Erythroblast (primary cell): ENCODE results near the gene PLOD3.

Experiments used
- DNase-seq, 2 experiments: peaks; one replicate each; lab custom pipeline; 2025; lab: John Stamatoyannopoulos, UW
- GATA1 ChIP-seq: IDR thresholded peaks from 2 replicates; pipeline ENCODE4 v1.6.1; 2011; ENCODE audit warnings: low read depth, mild to moderate bottlenecking, control low read depth, low read length, moderate library complexity
- POLR2A ChIP-seq: IDR thresholded peaks from 2 replicates; pipeline ENCODE4 v1.6.1; 2011; ENCODE audit warnings: mild to moderate bottlenecking, low read length

PLOD3 gene

GRCh38 chr7:101243646-101244374 is 26.4 kb upstream of the PLOD3 start:
- peak; percentile 96 to 98 for DNase-seq
- TF ChIP-seq POLR2A (peak; percentile 81), GATA1 (peak; percentile 82)

GRCh38 chr7:101241443-101242349 is 24.3 kb upstream of the PLOD3 start:
- DNase-seq: no peak
- TF ChIP-seq POLR2A (no peak), GATA1 (no peak)

- peak; percentile 66 to 82 for DNase-seq
- TF ChIP-seq POLR2A (peak; percentile 49), GATA1 (no peak)
Measured at GRCh38 chr7:101241015-101241363, 23.6 kb upstream of the PLOD3 start.

DNA sequence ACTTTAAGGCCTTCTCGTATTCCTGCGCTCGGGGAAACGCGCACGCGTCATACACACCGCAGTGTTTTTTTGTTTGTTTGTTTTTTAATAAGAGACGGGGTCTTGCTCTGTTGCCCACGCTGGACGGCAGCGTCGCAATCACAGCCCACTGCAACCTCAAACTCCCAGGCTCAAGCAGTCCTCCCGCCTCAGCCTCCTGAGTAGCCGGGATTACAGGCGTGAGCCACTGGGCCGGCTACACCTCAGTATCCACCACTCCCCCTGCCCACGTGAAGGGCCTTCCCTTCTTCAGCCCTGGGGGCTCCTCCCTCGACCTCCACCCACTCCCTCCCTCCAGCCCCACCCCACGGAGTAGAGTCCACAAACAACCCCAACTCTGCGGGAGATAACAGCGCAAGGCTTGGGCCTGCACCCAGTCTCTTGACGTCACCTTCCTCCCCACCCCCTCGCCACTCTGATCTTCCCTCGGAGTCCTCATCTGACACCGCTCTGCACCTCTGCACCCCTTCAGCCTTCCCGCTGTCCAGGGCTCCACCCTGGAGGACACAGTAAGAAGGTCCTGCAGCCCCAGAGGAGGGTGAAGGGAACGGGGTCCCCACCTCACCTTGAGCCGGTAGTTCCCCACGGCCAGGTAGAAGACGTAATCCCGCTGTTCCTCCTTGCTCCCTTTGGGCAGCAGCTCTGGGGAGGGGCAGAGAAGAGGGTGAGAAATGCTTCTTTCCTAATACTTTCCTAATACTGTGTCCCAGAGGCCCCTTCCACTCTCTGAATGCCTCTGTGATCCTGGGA is 23.0 kb upstream of the PLOD3 start:
- TF ChIP-seq POLR2A (peak; percentile 59), GATA1 (no peak)
- DNase-seq: peak; percentile 92

DNA sequence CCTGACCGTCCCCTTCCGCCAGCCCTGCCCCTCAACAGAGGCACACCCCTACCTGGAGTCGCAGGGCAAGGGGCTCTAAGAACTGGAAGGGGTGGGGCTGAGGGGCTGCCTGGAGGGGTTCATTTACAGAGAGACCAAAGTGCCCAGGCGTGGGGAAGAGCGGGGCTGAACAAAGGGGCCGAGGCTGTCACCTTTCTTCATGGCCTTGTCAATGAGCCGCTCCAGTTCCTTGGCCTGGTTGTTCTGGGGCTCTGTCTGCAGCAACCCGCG is 22.5 kb upstream of the PLOD3 start:
- no peak for DNase-seq
- TF ChIP-seq GATA1: no peak
- TF ChIP-seq POLR2A: no peak

GRCh38 chr7:101239191-101239950 is 22.0 kb upstream of the PLOD3 start:
- no peak for DNase-seq
- TF ChIP-seq POLR2A: no peak
- TF ChIP-seq GATA1: no peak

DNA sequence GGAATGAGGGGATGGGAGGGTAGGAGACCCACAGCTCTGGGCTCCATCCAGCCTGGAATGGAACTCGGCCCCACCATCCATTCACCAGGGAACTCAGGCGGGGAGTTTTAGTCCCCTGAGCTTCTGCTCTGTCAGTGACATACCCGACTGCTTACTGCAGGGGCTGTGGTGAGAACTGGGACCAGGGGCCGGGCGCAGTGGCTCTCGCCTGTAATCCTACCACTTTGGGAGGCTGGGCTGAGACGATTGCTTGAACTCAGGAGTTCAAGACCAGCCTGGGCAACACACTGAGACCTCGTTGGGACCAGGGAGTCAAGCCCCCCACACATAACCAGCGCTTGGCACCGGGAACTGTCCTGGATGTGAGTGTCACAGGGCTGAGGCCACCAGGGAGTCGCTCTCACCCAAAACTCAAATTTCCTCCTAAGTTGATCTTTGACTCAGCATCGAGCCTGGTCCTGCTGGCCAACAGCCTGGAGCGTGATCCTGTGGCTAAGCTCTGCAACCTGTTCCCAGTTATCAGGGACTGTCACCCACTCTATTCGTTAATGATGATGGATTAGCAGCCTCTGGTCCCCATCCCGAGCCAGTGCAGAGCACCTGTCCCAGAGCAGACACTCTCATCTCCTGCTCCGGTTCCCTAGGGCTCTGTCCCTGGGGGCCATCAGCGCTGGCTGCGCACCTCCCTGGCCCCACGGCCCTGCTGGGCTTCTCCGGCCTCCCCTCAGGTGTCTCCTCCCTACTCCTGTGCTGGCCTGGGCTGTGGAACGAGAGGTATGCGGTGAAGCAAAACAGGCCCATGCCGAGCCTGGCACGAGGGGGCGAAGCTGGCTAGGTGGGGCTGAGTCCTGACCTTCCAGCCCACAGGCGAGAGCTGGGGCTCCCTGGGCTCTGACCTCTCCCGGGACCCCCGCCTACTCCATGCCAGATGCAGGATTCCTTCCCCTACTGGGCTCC is 21.1 kb upstream of the PLOD3 start:
- no peak for DNase-seq
- TF ChIP-seq POLR2A (peak; percentile 22), GATA1 (no peak)

- peak; percentile 76 to 87 for DNase-seq
- TF ChIP-seq POLR2A (no peak), GATA1 (no peak)
Measured at GRCh38 chr7:101237206-101238067, 20.1 kb upstream of the PLOD3 start, which contains the start of gene CLDN15. CLDN15 (minus strand) TSS chr7:101237802; CDS start chr7:101237581, 221 bp downstream.

- TF ChIP-seq GATA1 (no peak), POLR2A (no peak)
- no peak for DNase-seq
Measured at GRCh38 chr7:101236292-101236835, 19.0 kb upstream of the PLOD3 start.

DNA sequence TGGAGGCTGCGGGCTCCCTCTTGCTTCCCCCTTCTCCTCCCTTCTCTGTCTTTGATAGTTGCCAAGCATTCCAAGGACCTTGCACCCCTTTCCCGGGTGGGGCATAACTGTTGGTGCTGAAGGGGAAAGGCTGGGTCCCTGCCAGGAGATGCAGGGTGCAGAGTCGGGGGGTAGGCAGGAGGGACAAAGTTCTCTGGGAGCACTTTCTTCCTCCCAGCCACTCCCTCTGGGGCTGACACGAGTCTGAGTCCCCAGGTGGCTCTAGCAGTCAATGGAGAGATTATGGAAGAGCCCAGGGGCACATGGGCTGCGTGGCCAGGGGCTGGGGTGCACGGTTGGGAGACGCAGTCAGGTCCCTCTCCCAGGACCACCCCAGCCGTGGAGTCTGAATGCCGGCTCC is 18.1 kb upstream of the PLOD3 start:
- no peak for TF ChIP-seq GATA1
- TF ChIP-seq POLR2A: no peak
- no peak for DNase-seq

- TF ChIP-seq POLR2A (no peak), GATA1 (no peak)
- DNase-seq: peak; percentile 66 to 67
Measured at GRCh38 chr7:101235050-101235449, 17.7 kb upstream of the PLOD3 start.

GRCh38 chr7:101234636-101235035 is 17.3 kb upstream of the PLOD3 start:
- no peak for DNase-seq
- no peak for TF ChIP-seq GATA1
- TF ChIP-seq POLR2A: no peak
